K562 (cell line): ENCODE data around the gene IQCK. TPM values are rescaled to one million over a fixed set of nuclear protein-coding genes. Genes with fewer than 3 reads are reported as not detected.

Source experiments
- ADNP ChIP-seq: fragments of 200-800 bp; sonication (Bioruptor generic); IDR thresholded peaks from 2 replicates; pipeline ENCODE4 v1.6.1; 2016; ENCODE audit warnings: missing genetic modification characterization, missing compliant biosample characterization
- ARID1B ChIP-seq: fragments of 450-650 bp; IDR thresholded peaks from 2 replicates; pipeline ENCODE4 v1.6.1; 2016; ENCODE audit warnings: antibody characterized with exemption, mild to moderate bottlenecking, inconsistent platforms
- ARNT ChIP-seq, 2 experiments: fragments of 450-650 bp; IDR thresholded peaks; 2 replicates each; pipeline ENCODE4 v1.6.1; 2016; ENCODE audit warnings: mild to moderate bottlenecking in 1 of 2
- BCOR ChIP-seq: fragments of 450-650 bp; IDR thresholded peaks from 2 replicates; pipeline ENCODE4 v1.6.1; 2016
- CC2D1A ChIP-seq: fragments of 450-650 bp; IDR thresholded peaks from 2 replicates; pipeline ENCODE4 v1.6.1; 2017; ENCODE audit warnings: mild to moderate bottlenecking
- DPF2 ChIP-seq: fragments of 450-650 bp; IDR thresholded peaks from 2 replicates; pipeline ENCODE4 v1.6.1; 2016
- ELF4 ChIP-seq: fragments of 450-650 bp; formaldehyde crosslinking; IDR thresholded peaks from 2 replicates; pipeline ENCODE4 v1.4.0; 2022; ENCODE audit warnings: missing genetic modification characterization
- ESRRA ChIP-seq: fragments of 450-650 bp; IDR thresholded peaks from 2 replicates; pipeline ENCODE4 v1.6.1; 2014; ENCODE audit warnings: low read depth, mild to moderate bottlenecking, moderate library complexity, borderline replicate concordance
- FOXA1 ChIP-seq: fragments of 450-650 bp; IDR thresholded peaks from 2 replicates; pipeline ENCODE4 v1.6.1; 2016; ENCODE audit warnings: mild to moderate bottlenecking, borderline replicate concordance
- JUNB ChIP-seq: fragments of 450-650 bp; formaldehyde crosslinking; conservative IDR thresholded peaks from 2 replicates; pipeline ENCODE4 v1.4.0; 2020; ENCODE audit warnings: mild to moderate bottlenecking
- JUND ChIP-seq, 2 experiments: IDR thresholded peaks; 2 replicates in 1 of 2; 3 replicates in 1 of 2; pipeline ENCODE4 v1.6.1; 2011; ENCODE audit warnings: borderline replicate concordance in 2 of 2, low read depth in 2 of 2, low read length in 2 of 2, improper control_type of control experiment in 1 of 2, missing biosample characterization in 1 of 2, missing genetic modification characterization in 1 of 2, missing genetic modification reagents in 1 of 2
- LEF1 ChIP-seq: fragments of 450-650 bp; IDR thresholded peaks from 2 replicates; pipeline ENCODE4 v1.6.1; 2016; ENCODE audit warnings: mild to moderate bottlenecking
- MNT ChIP-seq, 2 experiments: fragments of 450-650 bp; conservative IDR thresholded peaks; 2 replicates each; pipeline ENCODE4 v1.6.1; 2017; ENCODE audit warnings: mild to moderate bottlenecking in 2 of 2, moderate library complexity in 2 of 2
- MTA2 ChIP-seq: fragments of 450-650 bp; IDR thresholded peaks from 2 replicates; pipeline ENCODE4 v1.6.1; 2016; ENCODE audit warnings: low read depth
- NFIC ChIP-seq: fragments of 450-650 bp; IDR thresholded peaks from 2 replicates; pipeline ENCODE4 v1.6.1; 2017; ENCODE audit warnings: mild to moderate bottlenecking, inconsistent platforms
- NFRKB ChIP-seq: fragments of 450-650 bp; IDR thresholded peaks from 2 replicates; pipeline ENCODE4 v1.6.1; 2016; ENCODE audit warnings: low read depth
- RCOR1 ChIP-seq, 2 experiments: IDR thresholded peaks; 2 replicates each; pipeline ENCODE4 v1.6.1; 2012; ENCODE audit warnings: low read depth in 2 of 2, low read length in 2 of 2, borderline replicate concordance in 1 of 2, improper control_type of control experiment in 1 of 2
- SAFB2 ChIP-seq: fragments of 200-400 bp; formaldehyde crosslinking; IDR thresholded peaks from 2 replicates; pipeline ENCODE4 v1.6.1; 2018; ENCODE audit warnings: borderline replicate concordance, low read length, low read depth, moderate library complexity; ENCODE audit not compliant: severe bottlenecking
- SMARCA5 ChIP-seq: fragments of 450-650 bp; IDR thresholded peaks from 2 replicates; pipeline ENCODE4 v1.6.1; 2016
- SMARCC2 ChIP-seq: fragments of 450-650 bp; IDR thresholded peaks from 2 replicates; pipeline ENCODE4 v1.6.1; 2017; ENCODE audit warnings: antibody characterized with exemption, moderate library complexity, mild to moderate bottlenecking, low read depth
- SMARCE1 ChIP-seq: fragments of 450-650 bp; IDR thresholded peaks from 2 replicates; pipeline ENCODE4 v1.7.1; 2016; ENCODE audit warnings: mild to moderate bottlenecking
- SPI1 ChIP-seq: IDR thresholded peaks from 2 replicates; pipeline ENCODE4 v1.6.1; 2011; ENCODE audit warnings: low read depth, low read length, control low read depth, borderline replicate concordance
- TAL1 ChIP-seq: fragments of 450-650 bp; IDR thresholded peaks from 2 replicates; pipeline ENCODE4 v1.6.1; 2016; ENCODE audit warnings: mild to moderate bottlenecking
- TARDBP ChIP-seq: fragments of 450-650 bp; IDR thresholded peaks from 2 replicates; pipeline ENCODE4 v1.6.1; 2016
- ZNF12 ChIP-seq: sonication (generic); formaldehyde crosslinking; IDR thresholded peaks from 2 replicates; pipeline ENCODE4 v1.4.0; 2020; ENCODE audit warnings: mild to moderate bottlenecking, missing genetic modification reagents
- ZNF124 ChIP-seq: sonication (generic); formaldehyde crosslinking; IDR thresholded peaks from 2 replicates; pipeline ENCODE4 v1.8.1; 2022; ENCODE audit warnings: missing genetic modification reagents
- ZNF324 ChIP-seq: fragments of 250-450 bp; sonication (Bioruptor Pico); IDR thresholded peaks from 2 replicates; pipeline ENCODE4 v1.4.0; 2020; ENCODE audit warnings: mild to moderate bottlenecking
- ZNF384 ChIP-seq: IDR thresholded peaks from 2 replicates; pipeline ENCODE4 v1.6.1; 2012; ENCODE audit warnings: low read depth, low read length, improper control_type of control experiment
- ZNF449 ChIP-seq: fragments of 250-450 bp; sonication (Bioruptor Pico); IDR thresholded peaks from 2 replicates; pipeline ENCODE4 v1.8.0; 2022; ENCODE audit warnings: moderate library complexity, mild to moderate bottlenecking, inconsistent platforms
- ZNF766 ChIP-seq: fragments of 200-800 bp; sonication (Bioruptor generic); conservative IDR thresholded peaks from 2 replicates; pipeline ENCODE4 v1.6.1; 2016; ENCODE audit warnings: missing genetic modification characterization, missing compliant biosample characterization
- polyA plus RNA-seq, 8 experiments: library from polyadenylated mRNA; depleted of rRNA in 4 of 8; stranded (reverse) in 5 of 8; unstranded in 3 of 8; fragments of >200 nt; fragmentation: Nextera tagmentation in 2 of 8; fragmentation: Illumina TruSeq in 1 of 8; extraction: Ambion mirVana in 2 of 8; extraction: Trizol in 1 of 8; gene quantifications; 2 replicates each; pipeline versions ENCODE4 v1.2.1 to v1.2.3, GENCODE V29; 2011 to 2014; ENCODE audit warnings: inconsistent platforms in 1 of 8, missing spikeins in 1 of 8
- total RNA-seq, 7 experiments: library from RNA; depleted of rRNA in 6 of 7; stranded (reverse); fragments of >200 nt in 6 of 7; fragmentation: Illumina TruSeq in 2 of 7; extraction: Trizol in 2 of 7; gene quantifications; 2 replicates each; pipeline versions ENCODE4 v1.2.1 to v1.2.3, GENCODE V29; 2011 to 2021; ENCODE audit warnings: low replicate concordance in 1 of 7

IQCK gene
- total and polyA plus RNA-seq, 9 of the 15 experiments (the other 6 are each of a cell fraction or from before 2014, with no cell fraction given): 5.2 to 12.2 (median 7.3) TPM

DNA sequence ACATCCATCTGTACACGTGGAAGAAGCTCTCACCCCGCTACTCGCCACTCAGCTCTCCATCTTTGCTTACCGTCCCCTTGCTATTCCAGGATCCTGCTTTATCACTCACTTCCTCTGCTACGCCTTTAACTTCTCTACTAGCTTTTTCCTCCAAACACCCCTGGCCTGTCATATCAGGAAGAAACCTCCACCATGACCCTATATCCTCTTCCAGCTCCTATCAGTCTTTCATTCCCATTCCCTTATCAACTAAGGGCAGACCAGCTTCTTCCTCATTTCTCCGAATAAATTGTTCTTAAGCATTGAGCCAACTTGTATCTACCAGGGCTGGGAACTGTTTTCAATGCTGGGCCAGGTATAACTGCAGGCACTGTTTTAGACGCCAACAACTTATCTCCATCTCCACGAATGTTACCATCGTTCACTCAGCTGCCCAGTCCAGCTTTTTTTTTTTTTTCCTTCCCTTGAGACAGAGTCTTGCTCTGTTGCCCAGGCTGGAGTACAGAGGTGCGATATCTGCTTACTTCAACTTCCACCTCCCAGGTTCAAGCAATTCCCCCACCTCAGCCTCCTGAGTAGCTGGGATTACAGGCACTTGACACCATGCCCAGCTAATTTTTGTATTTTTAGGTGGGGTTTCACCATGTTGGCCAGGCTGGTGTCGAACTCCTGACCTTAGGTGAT is 4.3 kb downstream of the IQCK start (continued):
- TF ChIP-seq NFRKB (no peak), ZNF766 (CRISPR knock-in tag) (peak; percentile 83), JUND (IDR thresholded peaks at IDR 0.05; ENCODE audit: borderline replicate concordance, low read depth, low read length) (no peak), JUND (tag; IDR thresholded peaks at IDR 0.05; ENCODE audit: borderline replicate concordance, low read depth, low read length) (peak; percentile 48; the same call in 1 of the 3 replicates), ESRRA (no peak), JUNB (no peak), ARNT (IDR thresholded peaks at IDR 0.05) (peak in 1 of 2 experiments; percentile 44; a peak in 1 of 4 replicates), SMARCA5 (peak; percentile 42; the same call in 1 of the 2 replicates), DPF2 (peak; percentile 82), TARDBP (no peak), ZNF449 (CRISPR knock-in tag) (no peak), ZNF124 (CRISPR knock-in tag) (no peak), ADNP (tag) (peak; percentile 67; the same call in 1 of the 2 replicates), CC2D1A (0 out of 2 replicates have a peak, but pooled peaks have one; percentile 27), SPI1 (peak; percentile 82), LEF1 (0 out of 2 replicates have a peak, but pooled peaks have one; percentile 21), ZNF12 (CRISPR knock-in tag) (no peak), SMARCE1 (peak; percentile 83), BCOR (peak; percentile 86), RCOR1 (IDR thresholded peaks at IDR 0.05; ENCODE audit: borderline replicate concordance in 1 of 2, low read depth in 2 of 2, low read length in 2 of 2) (peak in 1 of 2 experiments; percentile 22; a peak in 1 of 4 replicates), ELF4 (CRISPR knock-in tag) (peak; percentile 50; the same call in 1 of the 2 replicates), FOXA1 (no peak), SAFB2 (no peak), SMARCC2 (peak; percentile 44; the same call in 1 of the 2 replicates), MNT (conservative IDR thresholded peaks at IDR 0.05) (peak in 1 of 2 experiments; percentile 53; a peak in 2 of 4 replicates), ZNF384 (peak; percentile 80), MTA2 (peak; percentile 59), TAL1 (peak; percentile 73), ZNF324 (no peak), NFIC (peak; percentile 51), ARID1B (peak; percentile 94)
